ENCODE measurements around the gene FHAD1. TPM values are rescaled to one million over a fixed set of nuclear protein-coding genes. Genes with fewer than 3 reads are reported as not detected.

FHAD1 gene
- total and polyA plus RNA-seq, 9 of the 15 experiments (the other 6 are each of a cell fraction or from before 2014, with no cell fraction given), result 0.32 to 2.1 (median 1.5) TPM; not detected in 1

DNA sequence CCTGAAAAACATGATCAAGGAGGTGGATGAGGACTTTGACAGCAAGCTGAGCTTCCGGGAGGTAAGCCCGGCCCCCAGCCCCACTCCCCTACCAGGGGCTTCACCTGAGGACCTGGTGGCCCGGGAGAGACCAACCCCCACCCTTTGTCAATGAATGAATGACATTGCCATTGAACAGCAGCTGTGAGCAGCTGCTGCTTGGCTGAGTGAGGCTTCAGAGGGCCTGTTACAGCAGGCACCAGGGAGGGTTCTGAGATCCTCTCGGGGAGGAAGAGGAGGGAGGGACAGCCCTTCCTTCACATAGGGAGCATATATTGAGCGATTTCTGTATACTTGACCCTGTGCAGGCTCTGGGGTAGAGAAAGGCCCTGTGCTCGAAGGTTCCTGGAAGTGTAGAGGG lies 178.9 kb downstream of the FHAD1 start:
- no peak overlapping the region; the same call in 2 of the 3 replicates for H3K27ac ChIP-seq (ENCODE audit: extremely low read depth, low read depth, low read length)
- DNase-seq (ENCODE audit: extremely low read depth in 1 of 4, low spot score in 3 of 4) (no peak), FAIRE-seq (no peak), ATAC-seq (no peak)
- peaks cover 39% of the 10 kb centered on the region; the same call in 2 of the 3 replicates for H3K36me3 ChIP-seq (ENCODE audit: control insufficient read depth, insufficient read depth, low read length)
- no TSS peak for BruUV-seq (replicated peaks)
- H3K9ac ChIP-seq (ENCODE audit: insufficient read depth in 1 of 2, low read depth in 2 of 2, low read length in 2 of 2), result peak overlapping the region in 1 of 2 experiments; percentile 77; a peak in 2 of 4 replicates
- H3K4me2 ChIP-seq (ENCODE audit: insufficient read depth, low read length), result no peak overlapping the region
- H3K9me1 ChIP-seq (ENCODE audit: control insufficient read depth, insufficient read depth, low read length), result peaks cover 5% of the 10 kb centered on the region
- no peaks in the 10 kb centered on the region for H3K27me3 ChIP-seq (ENCODE audit: control insufficient read depth in 2 of 2, insufficient read depth in 2 of 2, low read length in 2 of 2)
- WGBS (ENCODE audit: insufficient coverage, low coverage, missing lambda C conversion rate), result 65% methylated on average over 6 of the region's 6 CpGs
- H3K4me3 ChIP-seq, result no peak overlapping the region
- H2AFZ ChIP-seq (ENCODE audit: low read depth, low read length), result no peak overlapping the region
- H3K79me2 ChIP-seq (ENCODE audit: control insufficient read depth, insufficient read depth, low read length), result peaks cover 10% of the 10 kb centered on the region; the same call in 1 of the 3 replicates
- intact Hi-C loops (cut with micrococcal nuclease) (no loop called here), in situ Hi-C loops (cut with MboI) (loop anchor here (5.0 to 10.0 kb wide), 2 partner anchors 99 to 301 kb away; no protein-coding TSS in a partner anchor)
- no peak for TF ChIP-seq FOXA1 (IDR thresholded peaks at IDR 0.05; ENCODE audit: borderline replicate concordance)
- TF ChIP-seq ZKSCAN8 (CRISPR knock-in tag; IDR thresholded peaks at IDR 0.05), result peak; percentile 75
- ChIA-PET CTCF (ENCODE audit: low intra/inter-chr PET ratio) (no interaction called here), POLR2A (interaction anchor here (0.6 to 1.0 kb wide), 2 partner anchors 14 to 97 kb away, joined by 3 read pairs; no protein-coding TSS in a partner anchor)
- H4K20me1 ChIP-seq (replicated peaks; ENCODE audit: control insufficient read depth, insufficient read depth, low read length), result peaks cover 4% of the 10 kb centered on the region; the same call in 1 of the 2 replicates
- H3K9me3 ChIP-seq (replicated peaks; ENCODE audit: control insufficient read depth, insufficient read depth, low read depth, low read length), result no peaks in the 10 kb centered on the region
- H3K4me1 ChIP-seq (replicated peaks in 1 of 2; ENCODE audit: control insufficient read depth in 2 of 2, insufficient read depth in 2 of 2, low read length in 2 of 2), result peaks cover 23 to 69% of the 10 kb centered on the region in 2 experiments; a peak in 4 of 5 replicates

DNA sequence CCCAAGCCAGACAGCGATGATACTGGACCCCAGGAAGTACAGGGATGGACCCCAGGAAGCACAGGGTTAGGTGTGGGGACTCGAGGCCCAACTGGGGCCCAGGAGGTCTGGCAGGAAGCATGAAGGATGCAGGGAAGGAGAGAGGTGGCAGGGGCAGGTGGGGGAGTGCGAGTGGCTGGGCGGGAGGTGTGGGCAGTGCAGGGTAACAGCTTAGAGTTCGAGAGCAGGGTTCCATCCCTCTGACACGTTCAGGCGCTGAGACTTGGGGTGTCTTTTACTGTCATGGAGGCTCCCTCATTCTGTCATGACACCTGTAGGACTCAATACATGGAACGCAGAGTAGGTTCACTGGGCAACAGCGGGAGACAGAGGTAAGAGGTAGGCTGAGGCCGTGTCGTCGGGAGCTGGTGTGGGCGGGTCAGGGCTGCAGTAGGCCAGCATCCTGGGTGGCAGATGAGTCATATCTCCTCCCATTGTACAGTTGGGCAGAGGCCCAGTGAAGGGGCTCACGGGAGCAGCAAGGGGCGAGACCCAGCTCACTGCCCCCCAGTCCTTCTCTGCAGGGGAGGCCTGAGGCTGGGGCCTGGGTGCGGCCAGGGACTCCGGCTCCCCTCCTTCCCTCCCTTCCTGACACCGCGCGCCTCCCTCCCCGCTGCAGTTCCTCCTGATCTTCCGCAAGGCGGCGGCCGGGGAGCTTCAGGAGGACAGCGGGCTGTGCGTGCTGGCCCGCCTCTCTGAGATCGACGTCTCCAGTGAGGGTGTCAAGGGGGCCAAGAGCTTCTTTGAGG lies 179.7 kb downstream of the FHAD1 start:
- H3K27ac ChIP-seq (ENCODE audit: extremely low read depth, low read depth, low read length), result no peak overlapping the region
- ChIA-PET POLR2A (interaction anchor here (0.6 to 1.1 kb wide), 5 partner anchors 10 to 273 kb away, joined by 3 to 6 read pairs (median 3); partner anchors contain the start of gene TMEM51), CTCF (ENCODE audit: low intra/inter-chr PET ratio) (no interaction called here)
- H3K27me3 ChIP-seq (ENCODE audit: control insufficient read depth in 2 of 2, insufficient read depth in 2 of 2, low read length in 2 of 2), result no peaks in the 10 kb centered on the region
- H3K36me3 ChIP-seq (ENCODE audit: control insufficient read depth, insufficient read depth, low read length), result peaks cover 41% of the 10 kb centered on the region; the same call in 2 of the 3 replicates
- intact Hi-C loops (cut with micrococcal nuclease), result no loop called here
- FAIRE-seq, result peak; percentile 44
- H3K9me1 ChIP-seq (ENCODE audit: control insufficient read depth, insufficient read depth, low read length), result peaks cover 5% of the 10 kb centered on the region
- DNase-seq (ENCODE audit: extremely low read depth in 1 of 4, low spot score in 3 of 4), result peak; percentile 49 to 63 (median 58)
- peaks cover 10% of the 10 kb centered on the region; the same call in 1 of the 3 replicates for H3K79me2 ChIP-seq (ENCODE audit: control insufficient read depth, insufficient read depth, low read length)
- no TSS peak for BruUV-seq (replicated peaks)
- no peaks in the 10 kb centered on the region for H3K9me3 ChIP-seq (replicated peaks; ENCODE audit: control insufficient read depth, insufficient read depth, low read depth, low read length)
- no peak overlapping the region for H3K4me2 ChIP-seq (ENCODE audit: insufficient read depth, low read length)
- in situ Hi-C loops (cut with MboI), result loop anchor here (5.0 to 10.0 kb wide), 2 partner anchors 99 to 302 kb away; no protein-coding TSS in a partner anchor
- 53% methylated on average over 19 of the region's 30 CpGs for WGBS (ENCODE audit: insufficient coverage, low coverage, missing lambda C conversion rate)
- ATAC-seq, result peak; percentile 39
- H4K20me1 ChIP-seq (replicated peaks; ENCODE audit: control insufficient read depth, insufficient read depth, low read length), result peaks cover 10% of the 10 kb centered on the region; the same call in 1 of the 2 replicates
- peaks cover 23 to 62% of the 10 kb centered on the region in 2 experiments; a peak in 4 of 5 replicates for H3K4me1 ChIP-seq (replicated peaks in 1 of 2; ENCODE audit: control insufficient read depth in 2 of 2, insufficient read depth in 2 of 2, low read length in 2 of 2)
- H3K4me3 ChIP-seq, result no peak overlapping the region
- H3K9ac ChIP-seq (ENCODE audit: insufficient read depth in 1 of 2, low read depth in 2 of 2, low read length in 2 of 2), result peak overlapping the region in 1 of 2 experiments; percentile 77; a peak in 2 of 4 replicates
- no peak overlapping the region for H2AFZ ChIP-seq (ENCODE audit: low read depth, low read length)
- TF ChIP-seq EGR1 (conservative IDR thresholded peaks at IDR 0.05), result peak; percentile 75
- peak; percentile 31 for TF ChIP-seq RBM22 (IDR thresholded peaks at IDR 0.05; ENCODE audit: low read depth, low read length, poor library complexity, severe bottlenecking)
- TF ChIP-seq BHLHE40 (IDR thresholded peaks at IDR 0.05; ENCODE audit: low read length), result peak; percentile 34; the same call in 1 of the 2 replicates
- TF ChIP-seq, protein P1, sequence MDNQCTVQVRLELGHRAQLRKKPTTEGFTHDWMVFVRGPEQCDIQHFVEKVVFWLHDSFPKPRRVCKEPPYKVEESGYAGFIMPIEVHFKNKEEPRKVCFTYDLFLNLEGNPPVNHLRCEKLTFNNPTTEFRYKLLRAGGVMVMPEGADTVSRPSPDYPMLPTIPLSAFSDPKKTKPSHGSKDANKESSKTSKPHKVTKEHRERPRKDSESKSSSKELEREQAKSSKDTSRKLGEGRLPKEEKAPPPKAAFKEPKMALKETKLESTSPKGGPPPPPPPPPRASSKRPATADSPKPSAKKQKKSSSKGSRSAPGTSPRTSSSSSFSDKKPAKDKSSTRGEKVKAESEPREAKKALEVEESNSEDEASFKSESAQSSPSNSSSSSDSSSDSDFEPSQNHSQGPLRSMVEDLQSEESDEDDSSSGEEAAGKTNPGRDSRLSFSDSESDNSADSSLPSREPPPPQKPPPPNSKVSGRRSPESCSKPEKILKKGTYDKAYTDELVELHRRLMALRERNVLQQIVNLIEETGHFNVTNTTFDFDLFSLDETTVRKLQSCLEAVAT (IDR thresholded peaks at IDR 0.05), result peak in 1 of 2 experiments; percentile 70; a peak in 2 of 4 replicates
- TF ChIP-seq ZNF174 (CRISPR knock-in tag; IDR thresholded peaks at IDR 0.05), result no peak
- peak; percentile 83 for TF ChIP-seq JUND (IDR thresholded peaks at IDR 0.05; ENCODE audit: borderline replicate concordance, low read depth, low read length)
- peak; percentile 61; the same call in 2 of the 3 replicates for TF ChIP-seq JUND (tag; IDR thresholded peaks at IDR 0.05; ENCODE audit: borderline replicate concordance, low read depth, low read length)
- TF ChIP-seq CCNT2 (IDR thresholded peaks at IDR 0.05; ENCODE audit: borderline replicate concordance, extremely low read depth, insufficient read length, low read depth, low read length), result no peak
- TF ChIP-seq FOSL1 (tag; conservative IDR thresholded peaks at IDR 0.05), result peak; percentile 83

Data from K562 (cell line).